Lower lobe of right lung (tissue), 2 donors: ENCODE measurements around the gene ATXN7L3. TPM values are rescaled to one million over a fixed set of nuclear protein-coding genes. Genes with fewer than 3 reads are reported as not detected.

Source experiments
- ATAC-seq, 2 donors: fragments of 200-7000 bp; cut with Tn5 transposase; one replicate each; pipeline ENCODE4 v1.9.1; 2020 to 2022; ENCODE audit warnings: mild to moderate bottlenecking in 2 of 2, moderate library complexity in 2 of 2
- DNase-seq: peaks from one replicate; pipeline ENCODE4 v3.0.0-alpha.2; 2020
- H3K27ac ChIP-seq: fragments of 200-600 bp; one replicate; pipeline ENCODE4 v1.8.0; 2022
- H3K27me3 ChIP-seq: fragments of 200-600 bp; one replicate; pipeline ENCODE4 v1.8.0; 2022; ENCODE audit warnings: low read depth
- H3K36me3 ChIP-seq: fragments of 200-600 bp; one replicate; pipeline ENCODE4 v1.8.0; 2022; ENCODE audit warnings: mild to moderate bottlenecking
- H3K4me1 ChIP-seq: fragments of 200-600 bp; one replicate; pipeline ENCODE4 v1.8.0; 2022
- H3K4me3 ChIP-seq: fragments of 200-600 bp; one replicate; pipeline ENCODE4 v1.8.0; 2022; ENCODE audit warnings: mild to moderate bottlenecking
- H3K9me3 ChIP-seq: fragments of 200-600 bp; one replicate; pipeline ENCODE4 v1.8.0; 2022
- CTCF ChIP-seq: fragments of 200-600 bp; IDR thresholded peaks from one replicate; pipeline ENCODE4 v1.8.0; 2022; ENCODE audit warnings: antibody characterized with exemption, mild to moderate bottlenecking
- intact Hi-C: fragments of 100-400 bp; cut with DNase I; formaldehyde crosslinking; loops from one replicate; pipeline ENCODE4 v1.11.0; 2022
- total RNA-seq: library from RNA; stranded (reverse); fragmentation: NEBNext Ultra II Directional; extraction: Animal tissue kit (Norgen Biotek cat#: 25700); gene quantifications from one replicate; pipeline ENCODE4 v1.2.1, GENCODE V29; 2021
- donor health status: DM: no; HTN: yes; CAD: no; lungs with severe emphysema.

The ATXN7L3 gene
- total RNA-seq, 1 donor from 2014 or later: 67.4 TPM

- Histone ChIP-seq H3K27me3 (no peaks in the 10 kb centered on the region), H3K27ac (no peak overlapping the region), H3K36me3 (peaks cover 98% of the 10 kb centered on the region), H3K4me3 (no peak overlapping the region), H3K9me3 (no peaks in the 10 kb centered on the region), H3K4me1 (peaks cover 19% of the 10 kb centered on the region)
- peak; percentile 39 for DNase-seq
- TF ChIP-seq CTCF: no peak
- intact Hi-C loops: loop anchor here (10.0 kb wide), 1 partner anchor 133 kb away; the partner anchor contains the start of gene GRN
- ATAC-seq: no peak
Observed at GRCh38 chr17:44211281-44212265, 11.9 kb upstream of the ATXN7L3 start.

- intact Hi-C loops: loop anchor here (10.0 kb wide), 1 partner anchor 134 kb away; the partner anchor contains the start of gene GRN
- TF ChIP-seq CTCF: peak; percentile 99
- Histone ChIP-seq H3K27me3 (no peaks in the 10 kb centered on the region), H3K27ac (peak overlapping the region; percentile 58), H3K4me1 (peaks cover 14% of the 10 kb centered on the region), H3K4me3 (peak overlapping the region; percentile 4), H3K36me3 (peaks cover 90% of the 10 kb centered on the region), H3K9me3 (no peaks in the 10 kb centered on the region)
- DNase-seq (peak; percentile 93), ATAC-seq (peak; percentile 95 to 96)
Observed at GRCh38 chr17:44210342-44211192, 10.9 kb upstream of the ATXN7L3 start.

- intact Hi-C loops: loop anchor here (10.0 kb wide), 1 partner anchor 135 kb away; the partner anchor contains the start of gene GRN
- DNase-seq (no peak), ATAC-seq (no peak)
- TF ChIP-seq CTCF: no peak
- Histone ChIP-seq H3K9me3 (no peaks in the 10 kb centered on the region), H3K27me3 (no peaks in the 10 kb centered on the region), H3K36me3 (peaks cover 83% of the 10 kb centered on the region), H3K4me3 (peak overlapping the region; percentile 4), H3K27ac (peak overlapping the region; percentile 58), H3K4me1 (peaks cover 14% of the 10 kb centered on the region)
Observed at GRCh38 chr17:44209786-44210341, 10.2 kb upstream of the ATXN7L3 start.

GRCh38 chr17:44207743-44208142 lies 8.1 kb upstream of the ATXN7L3 start:
- ATAC-seq: no peak
- no peak for DNase-seq
- Histone ChIP-seq H3K27me3 (no peaks in the 10 kb centered on the region), H3K4me1 (peaks cover 28% of the 10 kb centered on the region), H3K36me3 (peaks cover 62% of the 10 kb centered on the region), H3K27ac (no peak overlapping the region), H3K4me3 (no peak overlapping the region), H3K9me3 (no peaks in the 10 kb centered on the region)
- no peak for TF ChIP-seq CTCF
- intact Hi-C loops: no loop called here

- peaks cover 58% of the 10 kb centered on the region for H3K36me3 ChIP-seq
- peaks cover 28% of the 10 kb centered on the region for H3K4me1 ChIP-seq
- intact Hi-C loops: no loop called here
- TF ChIP-seq CTCF: no peak
- no peaks in the 10 kb centered on the region for H3K9me3 ChIP-seq
- H3K27me3 ChIP-seq: no peaks in the 10 kb centered on the region
- no peak overlapping the region for H3K27ac ChIP-seq
- H3K4me3 ChIP-seq: no peak overlapping the region
- ATAC-seq (no peak), DNase-seq (no peak)
Observed at GRCh38 chr17:44207319-44207718, 7.6 kb upstream of the ATXN7L3 start.
